NCI-H460 (cell line): Measurements from ENCODE around the gene MED27. TPM values are rescaled to one million over a fixed set of nuclear protein-coding genes. Genes with fewer than 3 reads are reported as not detected.

Experiments used
- DNase-seq: peaks from one replicate; pipeline ENCODE4 v3.0.0-alpha.2; 2016; ENCODE audit warnings: low read depth; ENCODE audit errors: extremely low read depth
- total RNA-seq: library from RNA; depleted of rRNA; stranded (reverse); fragments of >200 nt; shearing (Covaris generic); gene quantifications from 2 replicates; pipeline ENCODE4 v1.2.3, GENCODE V29; 2014

The MED27 gene
- total RNA-seq, 1 experiment from 2014 or later, result 24.7 TPM

- DNase-seq, result no peak
Observed at GRCh38 chr9:131841765-131842318, 237.8 kb downstream of the MED27 start.

GRCh38 chr9:131840751-131841702 lies 238.6 kb downstream of the MED27 start:
- no peak for DNase-seq

GRCh38 chr9:131840220-131840619 lies 239.4 kb downstream of the MED27 start:
- DNase-seq, result no peak

- peak; percentile 16 for DNase-seq
Observed at GRCh38 chr9:131839281-131840084, 240.2 kb downstream of the MED27 start.

GRCh38 chr9:131838530-131839280 lies 241.0 kb downstream of the MED27 start:
- DNase-seq, result no peak

GRCh38 chr9:131837836-131838235 lies 241.8 kb downstream of the MED27 start:
- no peak for DNase-seq

- DNase-seq, result no peak
Observed at GRCh38 chr9:131837316-131837715, 242.4 kb downstream of the MED27 start.

DNA sequence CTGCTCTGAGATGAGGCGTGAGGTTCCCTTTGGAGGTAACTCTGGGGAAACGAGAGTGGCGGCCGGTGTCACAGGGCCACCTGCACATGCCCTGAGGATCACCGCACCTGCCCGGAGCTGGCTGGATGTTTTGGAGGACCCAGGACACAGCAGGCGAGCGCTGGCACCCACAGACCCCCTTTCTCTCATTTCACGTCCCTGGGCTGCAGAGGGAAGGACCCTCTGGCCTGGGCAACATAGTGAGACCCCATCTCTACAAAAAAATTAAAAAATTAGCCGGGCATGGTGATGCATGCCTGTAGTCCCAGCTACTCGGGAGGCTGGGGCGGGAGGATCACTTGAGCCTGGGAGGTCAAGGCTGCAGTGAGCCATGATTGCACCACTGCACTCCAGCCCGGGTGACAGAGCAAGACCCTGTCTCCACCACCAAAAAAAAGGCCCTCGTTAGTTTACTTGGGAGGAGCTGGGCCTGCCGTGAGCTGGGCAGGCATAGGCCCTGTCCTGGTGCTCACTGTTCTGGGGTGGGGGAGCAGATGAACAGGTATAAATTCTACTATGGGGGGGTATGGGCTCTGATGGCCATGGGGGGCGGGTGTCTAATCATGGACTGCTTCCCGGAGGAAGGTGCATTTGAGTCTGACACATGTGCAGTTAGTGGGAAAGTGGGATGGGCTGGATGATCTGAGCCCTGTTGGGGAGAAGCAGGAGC lies 242.9 kb downstream of the MED27 start:
- DNase-seq, result no peak

DNA sequence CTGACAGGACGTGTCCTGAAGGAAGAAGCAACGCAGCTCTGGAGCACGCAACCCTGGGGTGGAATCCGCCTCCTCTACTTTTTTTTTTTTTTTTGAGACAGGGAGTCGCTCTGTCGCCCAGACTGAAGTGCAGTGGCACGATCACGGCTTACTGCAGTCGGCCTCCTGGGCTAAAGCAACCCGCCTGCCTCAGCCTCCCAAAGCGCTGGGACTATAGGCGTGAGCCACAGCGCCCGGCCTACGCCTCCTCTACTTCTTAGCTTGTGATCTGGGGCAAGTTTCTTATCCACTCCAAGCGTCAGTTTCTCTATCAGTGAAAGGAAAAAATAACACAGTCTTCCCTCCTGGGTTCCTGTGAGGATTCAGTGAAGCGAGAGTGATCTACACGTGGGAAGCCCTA lies 243.6 kb downstream of the MED27 start:
- DNase-seq, result no peak

GRCh38 chr9:131835151-131835910 lies 244.3 kb downstream of the MED27 start:
- no peak for DNase-seq

GRCh38 chr9:131834721-131835120 lies 244.9 kb downstream of the MED27 start:
- DNase-seq, result no peak

- no peak for DNase-seq
Observed at GRCh38 chr9:131833906-131834305, 245.8 kb downstream of the MED27 start.

GRCh38 chr9:131833083-131833482 lies 246.6 kb downstream of the MED27 start:
- DNase-seq, result no peak

DNA sequence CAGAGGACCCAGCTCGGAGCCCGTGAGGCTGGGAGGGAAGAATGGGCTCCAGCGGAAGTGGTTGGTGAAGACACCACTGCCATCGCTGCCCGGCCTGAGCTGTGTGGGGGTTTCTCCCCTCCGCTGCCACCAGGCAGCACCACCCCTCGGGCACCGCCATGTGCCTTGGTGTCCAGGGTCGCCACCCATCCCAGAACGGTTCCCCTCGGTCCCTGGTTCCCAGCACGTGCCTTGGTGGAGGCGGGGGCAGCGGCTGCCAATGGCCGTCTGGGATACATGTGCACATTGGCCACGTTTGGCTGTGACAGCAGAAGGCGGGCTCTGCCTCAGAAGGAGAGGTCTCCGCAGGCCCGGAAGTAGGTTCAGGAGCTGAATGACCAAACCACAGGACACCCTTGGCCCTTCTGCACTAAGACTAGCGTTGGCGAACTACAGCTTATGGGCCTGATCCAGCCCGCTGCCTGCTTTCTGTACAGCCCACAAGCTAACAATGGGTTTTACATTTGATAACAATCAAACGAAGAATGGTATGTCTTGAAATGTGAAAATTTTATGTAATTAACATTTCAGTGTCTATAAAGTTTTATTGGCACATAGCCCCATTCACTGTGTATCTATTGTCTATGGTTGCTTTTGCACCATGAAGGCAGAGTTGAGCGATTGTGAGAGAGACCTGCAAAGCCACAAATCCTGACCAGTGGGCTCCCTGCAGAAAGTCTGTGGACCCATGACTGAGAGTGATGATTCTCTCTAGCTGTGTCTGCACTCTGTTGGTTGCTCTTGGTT lies 248.1 kb downstream of the MED27 start:
- DNase-seq, result no peak

- no peak for DNase-seq
Observed at GRCh38 chr9:131827821-131828369, 251.8 kb downstream of the MED27 start.

DNA sequence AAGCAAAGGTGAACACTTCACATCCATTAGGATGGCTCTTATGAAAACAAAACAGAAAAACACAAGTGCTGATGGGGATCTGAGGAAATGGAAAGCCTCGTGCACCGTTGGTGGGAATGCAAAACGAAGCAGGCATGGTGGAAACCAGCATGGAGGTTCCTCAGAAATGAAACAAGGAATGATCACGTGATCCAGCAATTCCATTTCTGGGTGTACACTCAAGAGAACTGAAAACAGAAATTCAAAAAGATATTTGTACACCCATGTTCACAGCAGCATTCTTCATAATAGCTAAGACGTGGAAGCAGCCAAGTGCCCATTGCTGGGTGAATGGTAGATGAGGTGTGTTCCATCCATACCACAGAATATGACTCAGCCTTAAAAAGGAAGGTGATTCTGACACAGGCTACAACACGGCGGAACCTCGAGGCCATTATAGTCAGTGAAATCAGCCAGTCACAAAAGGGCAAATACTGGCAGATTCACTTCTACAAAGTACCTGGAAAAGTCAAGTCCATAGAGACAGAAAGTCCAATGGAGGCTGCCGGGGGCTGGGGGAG lies 252.6 kb downstream of the MED27 start:
- DNase-seq, result no peak

DNA sequence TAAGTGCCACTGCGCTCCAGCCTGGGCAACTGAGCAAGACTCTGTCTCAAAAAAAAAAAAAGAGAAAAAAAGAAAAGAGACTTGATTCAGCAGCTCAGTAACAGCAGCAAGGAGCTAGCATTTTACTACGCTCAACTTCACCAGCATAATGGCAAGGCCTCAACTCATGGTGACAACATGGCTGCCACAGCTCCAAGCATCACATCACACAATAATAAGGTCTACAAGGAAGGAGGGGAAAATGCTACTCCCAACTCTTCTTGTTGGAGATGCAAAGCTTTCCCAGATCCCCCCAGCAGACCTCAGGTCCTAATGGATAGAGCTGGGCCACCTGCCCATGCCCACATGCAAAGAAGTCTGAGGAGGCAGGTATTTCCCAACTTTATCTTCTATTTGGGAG lies 253.6 kb downstream of the MED27 start:
- DNase-seq, result no peak
